ENCODE measurements around the gene TRMT112.

- TF ChIP-seq CTCF (IDR thresholded peaks at IDR 0.05) (no peak), POLR2AphosphoS5 (IDR thresholded peaks at IDR 0.05) (no peak), EP300 (IDR thresholded peaks at IDR 0.05) (no peak), POLR2A (IDR thresholded peaks at IDR 0.05; ENCODE audit: low read depth) (no peak)
These were observed 561 bp downstream of the TRMT112 start for GRCh38 chr11:64316672-64317324.

Data from esophagus muscularis mucosa (tissue), 4 donors.